Upper lobe of left lung (tissue), 6 donors: ENCODE measurements around the gene EPHB2. TPM values are rescaled to one million over a fixed set of nuclear protein-coding genes. Genes with fewer than 3 reads are reported as not detected.

Experiments
- ATAC-seq, 2 donors: fragments of 200-7000 bp; cut with Tn5 transposase; one replicate each; pipeline ENCODE4 v1.9.1; 2022; ENCODE audit warnings: mild to moderate bottlenecking in 2 of 2, moderate library complexity in 2 of 2; ENCODE audit not compliant: low FRiP score in 2 of 2
- DNase-seq, 2 donors: peaks; one replicate each; pipeline ENCODE4 v3.0.0-alpha.2; 2019 to 2020
- H3K27ac ChIP-seq, 4 donors: fragments of 200-600 bp; sonication (generic); one replicate each; pipeline ENCODE4 v1.5.1; 2016 to 2019
- H3K27me3 ChIP-seq, 4 donors: fragments of 200-600 bp; sonication (generic); one replicate each; pipeline ENCODE4 v1.5.1; 2017 to 2019
- H3K36me3 ChIP-seq, 4 donors: fragments of 200-600 bp; sonication (generic); one replicate each; pipeline ENCODE4 v1.5.1; 2016 to 2019
- H3K4me1 ChIP-seq, 4 donors: fragments of 200-600 bp; sonication (generic); one replicate each; pipeline ENCODE4 v1.5.1; 2018 to 2019
- H3K4me3 ChIP-seq, 4 donors: fragments of 200-600 bp; sonication (generic); one replicate each; pipeline ENCODE4 v1.5.1; 2017 to 2019; ENCODE audit warnings: mild to moderate bottlenecking in 2 of 4, moderate library complexity in 1 of 4
- H3K9me3 ChIP-seq, 4 donors: fragments of 200-600 bp; sonication (generic); one replicate each; pipeline ENCODE4 v1.5.1; 2018 to 2019
- EP300 ChIP-seq, 4 donors: sonication (generic); formaldehyde crosslinking; IDR thresholded peaks; one replicate each; pipeline ENCODE4 v1.5.1; 2017; ENCODE audit warnings: antibody characterized with exemption in 4 of 4, control low read depth in 2 of 4
- POLR2A ChIP-seq, 4 donors: fragments of 450-650 bp; IDR thresholded peaks; one replicate each; pipeline ENCODE4 v1.5.1; 2016 to 2017; ENCODE audit warnings: antibody characterized with exemption in 4 of 4, mild to moderate bottlenecking in 2 of 4
- POLR2AphosphoS5 ChIP-seq, 2 donors: sonication (generic); formaldehyde crosslinking; IDR thresholded peaks; one replicate each; pipeline ENCODE4 v1.5.1; 2017; ENCODE audit warnings: antibody characterized with exemption in 2 of 2
- WGBS, 2 donors: methylation state at CpG; one replicate each; pipeline ENCODE4 v1.1.5; 2017 to 2018; 5-methylcytosine and 5-hydroxymethylcytosine counted together
- total RNA-seq, 6 donors: library from RNA; depleted of rRNA in 4 of 6; stranded (reverse); fragments of >200 nt in 4 of 6; gene quantifications; one replicate each; pipeline versions ENCODE4 v1.1.0 to v1.2.1, GENCODE V29; 2016 to 2021
- TF ChIP-seq, protein P1 (sequence below), 6 experiments: fragments of 450-650 bp in 4 of 6; fragments of 200-600 bp in 2 of 6; sonication (generic) in 2 of 6; IDR thresholded peaks; one replicate each; pipeline ENCODE4 v1.5.1; 2016 to 2019; ENCODE audit warnings: antibody characterized with exemption in 6 of 6
- donor health status: DM: no; HTN: no; CAD: no; lungs with moderate emphysema.
- donor health status: DM: no; HTN: yes; CAD: no; lungs with severe emphysema.

The EPHB2 gene
- total RNA-seq, 6 donors from 2014 or later = 1.0 to 8.8 (median 5.6) TPM

DNA sequence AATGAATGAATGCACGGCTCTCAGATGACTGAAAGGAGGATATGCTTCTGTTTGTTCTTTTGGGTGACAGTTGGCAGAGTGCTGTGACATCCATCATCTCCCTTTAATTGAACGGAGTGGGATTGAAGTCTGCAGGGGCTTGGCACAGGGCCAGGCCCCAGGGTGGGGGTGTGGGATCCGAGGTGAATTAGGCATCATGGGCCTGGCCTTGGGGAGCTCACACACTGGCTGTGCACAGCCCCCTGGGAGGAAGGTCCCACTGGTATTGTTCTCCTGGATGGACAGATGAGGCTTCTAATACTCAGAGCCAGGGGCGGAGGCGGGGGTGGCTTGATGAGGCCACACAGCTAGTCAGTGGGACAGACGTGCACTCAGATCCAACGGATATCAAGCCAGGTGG is 19.3 kb downstream of the EPHB2 start:
- H3K27ac ChIP-seq = no peak overlapping the region
- ATAC-seq = no peak
- no peak overlapping the region for H3K4me3 ChIP-seq
- 69 to 75% methylated on average over 3 to 7 of the region's 7 CpGs for WGBS, 2 donors
- no peaks in the 10 kb centered on the region for H3K27me3 ChIP-seq
- no peaks in the 10 kb centered on the region for H3K9me3 ChIP-seq
- no peaks in the 10 kb centered on the region for H3K4me1 ChIP-seq
- DNase-seq = no peak
- no peaks in the 10 kb centered on the region for H3K36me3 ChIP-seq
- TF ChIP-seq POLR2AphosphoS5 (IDR thresholded peaks at IDR 0.05) (no peak), EP300 (IDR thresholded peaks at IDR 0.05) (no peak), POLR2A (IDR thresholded peaks at IDR 0.05) (no peak)
- TF ChIP-seq, protein P1, sequence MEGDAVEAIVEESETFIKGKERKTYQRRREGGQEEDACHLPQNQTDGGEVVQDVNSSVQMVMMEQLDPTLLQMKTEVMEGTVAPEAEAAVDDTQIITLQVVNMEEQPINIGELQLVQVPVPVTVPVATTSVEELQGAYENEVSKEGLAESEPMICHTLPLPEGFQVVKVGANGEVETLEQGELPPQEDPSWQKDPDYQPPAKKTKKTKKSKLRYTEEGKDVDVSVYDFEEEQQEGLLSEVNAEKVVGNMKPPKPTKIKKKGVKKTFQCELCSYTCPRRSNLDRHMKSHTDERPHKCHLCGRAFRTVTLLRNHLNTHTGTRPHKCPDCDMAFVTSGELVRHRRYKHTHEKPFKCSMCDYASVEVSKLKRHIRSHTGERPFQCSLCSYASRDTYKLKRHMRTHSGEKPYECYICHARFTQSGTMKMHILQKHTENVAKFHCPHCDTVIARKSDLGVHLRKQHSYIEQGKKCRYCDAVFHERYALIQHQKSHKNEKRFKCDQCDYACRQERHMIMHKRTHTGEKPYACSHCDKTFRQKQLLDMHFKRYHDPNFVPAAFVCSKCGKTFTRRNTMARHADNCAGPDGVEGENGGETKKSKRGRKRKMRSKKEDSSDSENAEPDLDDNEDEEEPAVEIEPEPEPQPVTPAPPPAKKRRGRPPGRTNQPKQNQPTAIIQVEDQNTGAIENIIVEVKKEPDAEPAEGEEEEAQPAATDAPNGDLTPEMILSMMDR (IDR thresholded peaks at IDR 0.05) = no peak

DNA sequence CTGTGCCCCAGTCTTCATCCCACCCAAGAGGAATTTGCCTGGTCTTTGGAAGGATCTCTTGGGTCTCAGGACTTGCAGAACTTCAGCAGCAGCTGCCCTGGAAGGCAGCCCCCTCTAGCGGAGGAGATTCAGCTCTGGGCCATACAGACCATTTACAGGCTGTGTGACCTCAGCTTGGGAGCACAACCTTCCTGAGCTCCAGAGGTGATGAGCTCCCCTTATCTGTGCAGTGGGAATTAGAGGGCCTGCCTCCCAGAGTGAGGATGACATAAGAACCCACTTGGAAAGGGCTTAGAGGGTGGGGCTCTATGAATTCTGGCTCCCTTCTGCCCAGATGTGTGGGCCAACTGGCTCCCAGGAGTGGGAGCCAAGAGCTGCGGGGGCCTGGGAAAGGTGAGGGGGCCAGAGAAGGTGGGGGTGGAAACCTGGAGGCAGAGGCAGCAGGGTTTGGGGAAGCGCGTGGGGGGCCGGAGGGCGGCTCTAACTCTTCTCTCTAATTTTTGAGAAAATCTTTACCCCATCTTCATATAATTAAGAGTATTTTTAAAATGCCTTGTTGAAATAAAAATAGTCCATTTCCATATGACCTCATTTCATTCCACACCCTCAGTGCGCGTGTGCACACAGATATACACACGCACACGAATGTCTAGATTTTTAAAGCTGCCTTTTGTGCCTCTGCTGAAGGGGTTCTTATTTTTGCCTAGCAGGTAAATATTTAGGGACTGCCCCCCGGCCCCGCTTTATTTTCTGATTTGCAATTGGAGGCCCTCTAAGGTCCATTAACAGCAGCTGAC is 21.5 kb downstream of the EPHB2 start:
- no peak for DNase-seq
- Histone ChIP-seq H3K4me3 (no peak overlapping the region), H3K27me3 (no peaks in the 10 kb centered on the region), H3K27ac (no peak overlapping the region), H3K36me3 (no peaks in the 10 kb centered on the region), H3K9me3 (no peaks in the 10 kb centered on the region), H3K4me1 (no peaks in the 10 kb centered on the region)
- peak in 1 of 2 donors; percentile 71 for ATAC-seq
- WGBS, 2 donors = 85 to 90% methylated on average over 11 to 12 of the region's 12 CpGs
- no peak for TF ChIP-seq EP300 (IDR thresholded peaks at IDR 0.05)
- TF ChIP-seq POLR2A (IDR thresholded peaks at IDR 0.05) = no peak
- TF ChIP-seq, protein P1 (IDR thresholded peaks at IDR 0.05) = no peak
- no peak for TF ChIP-seq POLR2AphosphoS5 (IDR thresholded peaks at IDR 0.05)

DNA sequence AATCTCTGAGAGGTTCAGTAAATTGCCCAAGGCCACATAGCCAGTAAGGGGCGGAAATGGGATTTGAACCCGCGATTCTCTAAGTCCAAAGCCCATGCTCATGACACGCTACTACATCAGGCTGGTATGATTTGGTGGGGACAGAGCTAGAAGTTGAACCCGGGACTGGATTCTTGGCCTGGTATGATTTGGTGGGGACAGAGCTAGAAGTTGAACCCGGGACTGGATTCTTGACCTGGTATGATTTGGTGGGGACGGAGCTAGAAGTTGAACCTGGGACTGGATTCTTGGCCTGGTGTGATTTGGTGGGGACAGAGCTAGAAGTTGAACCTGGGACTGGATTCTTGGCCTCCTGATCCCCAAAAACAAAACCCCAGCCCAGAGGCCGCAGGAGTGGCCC is 23.0 kb downstream of the EPHB2 start:
- H3K36me3 ChIP-seq = no peaks in the 10 kb centered on the region
- no peak for ATAC-seq

DNA sequence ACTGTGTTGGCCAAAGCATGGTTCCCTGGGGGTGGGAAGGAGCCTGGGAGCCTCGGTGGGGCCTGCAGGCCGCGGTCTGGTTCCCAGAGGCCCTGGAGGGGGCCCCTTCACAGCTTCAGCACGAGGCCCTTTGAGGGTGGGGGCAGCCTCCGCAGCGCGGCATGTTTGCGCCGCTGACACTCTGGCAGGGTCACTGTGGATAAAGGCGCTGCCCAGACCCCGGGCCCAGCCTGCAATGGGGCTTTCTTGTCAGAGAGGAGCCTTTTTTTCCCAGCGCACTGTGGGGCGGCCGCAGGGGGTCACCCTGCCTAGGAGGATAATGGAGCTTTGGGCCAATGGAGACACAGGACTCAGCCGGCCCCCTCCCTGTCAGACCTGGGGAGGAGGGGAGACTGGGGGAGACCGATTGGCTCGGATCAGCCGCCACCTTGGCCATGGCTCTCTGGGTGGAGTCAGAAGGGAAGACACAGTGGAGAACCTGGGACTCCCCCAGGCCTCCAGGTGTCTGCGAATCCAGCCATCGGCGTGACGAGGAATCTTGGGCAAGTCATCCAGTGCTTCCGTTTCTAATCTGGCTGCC is 26.0 kb downstream of the EPHB2 start:
- H3K4me3 ChIP-seq = no peak overlapping the region
- 79 to 83% methylated on average over 18 to 23 of the region's 23 CpGs for WGBS, 2 donors
- no peak overlapping the region for H3K27ac ChIP-seq
- no peaks in the 10 kb centered on the region for H3K9me3 ChIP-seq
- H3K36me3 ChIP-seq = no peaks in the 10 kb centered on the region
- H3K27me3 ChIP-seq = no peaks in the 10 kb centered on the region
- TF ChIP-seq, protein P1 (IDR thresholded peaks at IDR 0.05) = no peak
- TF ChIP-seq POLR2A (IDR thresholded peaks at IDR 0.05) (no peak), EP300 (IDR thresholded peaks at IDR 0.05) (no peak), POLR2AphosphoS5 (IDR thresholded peaks at IDR 0.05) (no peak)
- ATAC-seq = no peak
- no peaks in the 10 kb centered on the region for H3K4me1 ChIP-seq
- DNase-seq = no peak

More for the DNA sequence above, 23.0 kb downstream of the EPHB2 start:
- no peaks in the 10 kb centered on the region for H3K9me3 ChIP-seq
- H3K27me3 ChIP-seq = no peaks in the 10 kb centered on the region
- TF ChIP-seq EP300 (IDR thresholded peaks at IDR 0.05) = no peak
- TF ChIP-seq, protein P1 (IDR thresholded peaks at IDR 0.05) = no peak
- no peak for TF ChIP-seq POLR2A (IDR thresholded peaks at IDR 0.05)
- no peak for TF ChIP-seq POLR2AphosphoS5 (IDR thresholded peaks at IDR 0.05)
- DNase-seq = no peak
- H3K4me1 ChIP-seq = no peaks in the 10 kb centered on the region
- WGBS, 2 donors = 90 to 96% methylated on average over 7 to 8 of the region's 8 CpGs
- H3K4me3 ChIP-seq = no peak overlapping the region
- no peak overlapping the region for H3K27ac ChIP-seq
